ENCODE measurements around the gene SIRT2. TPM values are rescaled to one million over a fixed set of nuclear protein-coding genes. Genes with fewer than 3 reads are reported as not detected.
A peak's percentile ranks its signal among the peaks of the same experiment; 100 is the strongest.

SIRT2 gene
- total and polyA plus RNA-seq, 2 of the 13 experiments (the other 11 are each of a cell fraction or from before 2014, with no cell fraction given) = 22.3 to 26.1 TPM

DNA sequence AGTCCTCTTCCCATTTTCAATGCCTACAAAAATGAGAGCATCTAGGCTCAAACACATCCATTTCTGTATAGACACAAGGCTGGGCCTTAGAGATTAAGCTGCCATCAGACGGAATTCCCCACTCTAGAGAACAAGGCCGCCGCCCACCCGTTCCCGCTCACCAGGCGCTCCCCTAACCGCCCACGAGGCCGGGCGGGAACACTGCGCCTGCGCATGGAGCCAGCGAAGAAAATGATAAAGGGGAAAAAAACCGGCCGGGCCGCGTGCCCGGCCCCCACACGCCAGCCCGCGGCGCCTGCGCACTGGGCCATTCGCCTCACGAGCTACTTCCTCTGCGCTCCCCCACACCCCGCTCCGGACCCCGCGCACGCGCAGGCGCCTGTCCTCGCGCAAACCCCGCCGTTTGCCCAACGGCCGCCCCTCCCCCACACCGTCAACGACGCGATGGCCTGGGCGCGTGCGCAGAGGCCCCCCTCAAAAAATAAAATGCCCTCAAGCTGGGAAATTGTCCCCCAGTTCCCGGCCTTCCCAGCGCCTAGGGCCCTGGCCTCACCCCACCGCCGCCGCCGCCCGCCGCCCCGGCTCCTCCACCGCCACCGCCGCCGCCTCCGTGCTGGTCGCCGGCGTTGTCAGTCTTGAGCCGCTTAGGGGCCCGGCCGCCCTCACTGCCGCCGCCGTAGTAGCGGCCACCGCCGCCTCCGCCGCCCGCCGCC is 50.1 kb downstream of the SIRT2 start (continued):
- TF ChIP-seq, protein P1, sequence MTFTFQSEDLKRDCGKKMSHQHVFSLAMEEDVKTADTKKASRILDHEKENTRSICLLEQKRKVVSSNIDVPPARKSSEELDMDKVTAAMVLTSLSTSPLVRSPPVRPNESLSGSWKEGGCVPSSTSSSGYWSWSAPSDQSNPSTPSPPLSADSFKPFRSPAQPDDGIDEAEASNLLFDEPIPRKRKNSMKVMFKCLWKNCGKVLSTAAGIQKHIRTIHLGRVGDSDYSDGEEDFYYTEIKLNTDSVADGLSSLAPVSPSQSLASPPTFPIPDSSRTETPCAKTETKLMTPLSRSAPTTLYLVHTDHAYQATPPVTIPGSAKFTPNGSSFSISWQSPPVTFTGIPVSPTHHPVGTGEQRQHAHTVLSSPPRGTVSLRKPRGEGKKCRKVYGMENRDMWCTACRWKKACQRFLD (CRISPR knock-in tag; IDR thresholded peaks at IDR 0.05; ENCODE audit: borderline replicate concordance) = no peak; the same call in 1 of the 2 replicates
- TF ChIP-seq PHF21A (CRISPR knock-in tag; IDR thresholded peaks at IDR 0.05) = peak; percentile 65
- TF ChIP-seq ETV5 (CRISPR knock-in tag; IDR thresholded peaks at IDR 0.05; ENCODE audit: borderline replicate concordance) = no peak
- TF ChIP-seq TOPORS (CRISPR knock-in tag; IDR thresholded peaks at IDR 0.05) = no peak
- no peak for TF ChIP-seq ZNF75D (CRISPR knock-in tag; IDR thresholded peaks at IDR 0.05; ENCODE audit: borderline replicate concordance)
- 0 out of 2 replicates have a peak, but pooled peaks have one; percentile 67 for TF ChIP-seq CENPT (CRISPR knock-in tag; IDR thresholded peaks at IDR 0.05; ENCODE audit: low read depth)
- TF ChIP-seq KLF15 (CRISPR knock-in tag; IDR thresholded peaks at IDR 0.05; ENCODE audit: borderline replicate concordance) = no peak
- TF ChIP-seq SATB2 (CRISPR knock-in tag; IDR thresholded peaks at IDR 0.05) = no peak
- TF ChIP-seq ZNF282 (IDR thresholded peaks at IDR 0.05; ENCODE audit: partially characterized antibody) = no peak
- no peak for TF ChIP-seq SOX13 (IDR thresholded peaks at IDR 0.05)
- peak in 1 of 2 experiments; percentile 13; a peak in 1 of 4 replicates for TF ChIP-seq SOX13 (CRISPR knock-in tag; conservative IDR thresholded peaks at IDR 0.05 in 1 of 2, IDR thresholded peaks at IDR 0.05 in 1 of 2)
- peak; percentile 70 for TF ChIP-seq SAP130 (CRISPR knock-in tag; IDR thresholded peaks at IDR 0.05; ENCODE audit: low read depth)
- TF ChIP-seq, protein P2, sequence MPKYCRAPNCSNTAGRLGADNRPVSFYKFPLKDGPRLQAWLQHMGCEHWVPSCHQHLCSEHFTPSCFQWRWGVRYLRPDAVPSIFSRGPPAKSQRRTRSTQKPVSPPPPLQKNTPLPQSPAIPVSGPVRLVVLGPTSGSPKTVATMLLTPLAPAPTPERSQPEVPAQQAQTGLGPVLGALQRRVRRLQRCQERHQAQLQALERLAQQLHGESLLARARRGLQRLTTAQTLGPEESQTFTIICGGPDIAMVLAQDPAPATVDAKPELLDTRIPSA (CRISPR knock-in tag; IDR thresholded peaks at IDR 0.05; ENCODE audit: borderline replicate concordance) = 0 out of 2 replicates have a peak, but pooled peaks have one; percentile 27
- TF ChIP-seq KDM6A (CRISPR knock-in tag; IDR thresholded peaks at IDR 0.05; ENCODE audit: low read depth) = no peak
- peak; percentile 47 for TF ChIP-seq U2AF1 (optimal IDR thresholded peaks at IDR 0.05; ENCODE audit: low read depth, low read length)
- TF ChIP-seq, protein P3, sequence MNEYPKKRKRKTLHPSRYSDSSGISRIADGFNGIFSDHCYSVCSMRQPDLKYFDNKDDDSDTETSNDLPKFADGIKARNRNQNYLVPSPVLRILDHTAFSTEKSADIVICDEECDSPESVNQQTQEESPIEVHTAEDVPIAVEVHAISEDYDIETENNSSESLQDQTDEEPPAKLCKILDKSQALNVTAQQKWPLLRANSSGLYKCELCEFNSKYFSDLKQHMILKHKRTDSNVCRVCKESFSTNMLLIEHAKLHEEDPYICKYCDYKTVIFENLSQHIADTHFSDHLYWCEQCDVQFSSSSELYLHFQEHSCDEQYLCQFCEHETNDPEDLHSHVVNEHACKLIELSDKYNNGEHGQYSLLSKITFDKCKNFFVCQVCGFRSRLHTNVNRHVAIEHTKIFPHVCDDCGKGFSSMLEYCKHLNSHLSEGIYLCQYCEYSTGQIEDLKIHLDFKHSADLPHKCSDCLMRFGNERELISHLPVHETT (CRISPR knock-in tag; conservative IDR thresholded peaks at IDR 0.05) = peak; percentile 43; the same call in 1 of the 2 replicates
- TF ChIP-seq ELF4 (CRISPR knock-in tag; IDR thresholded peaks at IDR 0.05; ENCODE audit: borderline replicate concordance) = no peak; the same call in 1 of the 2 replicates
- no peak for TF ChIP-seq ZNF550 (CRISPR knock-in tag; IDR thresholded peaks at IDR 0.05; ENCODE audit: borderline replicate concordance)
- peak; percentile 67; the same call in 1 of the 2 replicates for TF ChIP-seq EED (CRISPR knock-in tag; IDR thresholded peaks at IDR 0.05)
- TF ChIP-seq, protein P4, sequence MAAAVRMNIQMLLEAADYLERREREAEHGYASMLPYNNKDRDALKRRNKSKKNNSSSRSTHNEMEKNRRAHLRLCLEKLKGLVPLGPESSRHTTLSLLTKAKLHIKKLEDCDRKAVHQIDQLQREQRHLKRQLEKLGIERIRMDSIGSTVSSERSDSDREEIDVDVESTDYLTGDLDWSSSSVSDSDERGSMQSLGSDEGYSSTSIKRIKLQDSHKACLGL (CRISPR knock-in tag; IDR thresholded peaks at IDR 0.05) = peak; percentile 52
- TF ChIP-seq, protein P5, sequence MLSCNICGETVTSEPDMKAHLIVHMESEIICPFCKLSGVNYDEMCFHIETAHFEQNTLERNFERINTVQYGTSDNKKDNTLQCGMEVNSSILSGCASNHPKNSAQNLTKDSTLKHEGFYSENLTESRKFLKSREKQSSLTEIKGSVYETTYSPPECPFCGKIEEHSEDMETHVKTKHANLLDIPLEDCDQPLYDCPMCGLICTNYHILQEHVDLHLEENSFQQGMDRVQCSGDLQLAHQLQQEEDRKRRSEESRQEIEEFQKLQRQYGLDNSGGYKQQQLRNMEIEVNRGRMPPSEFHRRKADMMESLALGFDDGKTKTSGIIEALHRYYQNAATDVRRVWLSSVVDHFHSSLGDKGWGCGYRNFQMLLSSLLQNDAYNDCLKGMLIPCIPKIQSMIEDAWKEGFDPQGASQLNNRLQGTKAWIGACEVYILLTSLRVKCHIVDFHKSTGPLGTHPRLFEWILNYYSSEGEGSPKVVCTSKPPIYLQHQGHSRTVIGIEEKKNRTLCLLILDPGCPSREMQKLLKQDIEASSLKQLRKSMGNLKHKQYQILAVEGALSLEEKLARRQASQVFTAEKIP (CRISPR knock-in tag; IDR thresholded peaks at IDR 0.05; ENCODE audit: borderline replicate concordance) = no peak
- peak; percentile 37; the same call in 1 of the 2 replicates for TF ChIP-seq GABPA (IDR thresholded peaks at IDR 0.05; ENCODE audit: low read depth, low read length)
- 0 out of 2 replicates have a peak, but pooled peaks have one; percentile 40 for TF ChIP-seq GABPA (CRISPR knock-in tag; IDR thresholded peaks at IDR 0.05; ENCODE audit: low read depth)
- no peak for TF ChIP-seq RFXANK (CRISPR knock-in tag; IDR thresholded peaks at IDR 0.05)
- TF ChIP-seq, protein P6, sequence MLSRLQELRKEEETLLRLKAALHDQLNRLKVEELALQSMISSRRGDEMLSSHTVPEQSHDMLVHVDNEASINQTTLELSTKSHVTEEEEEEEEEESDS (CRISPR knock-in tag; IDR thresholded peaks at IDR 0.05; ENCODE audit: borderline replicate concordance) = no peak; the same call in 1 of the 2 replicates

All from HepG2 (cell line).